WTC11 (cell line): ENCODE data around the gene METRNL. TPM values are rescaled to one million over a fixed set of nuclear protein-coding genes. Genes with fewer than 3 reads are reported as not detected.

ENCODE experiments used
- ATAC-seq: fragments of 200-7000 bp; cut with Tn5 transposase; 2 replicates; pipeline ENCODE4 v1.10.0; 2021; ENCODE audit warnings: mild to moderate bottlenecking, moderate library complexity
- CTCF ChIA-PET: fragments of 300-600 bp; sonication (Branson Sonifier 250); formaldehyde crosslinking; loops from one replicate; lab custom pipeline; 2021; ENCODE audit warnings: antibody characterized with exemption; lab: Charles Lee
- POLR2A ChIA-PET: fragments of 350-600 bp; sonication (Branson Sonifier 250); formaldehyde crosslinking; loops from one replicate; lab custom pipeline; 2021; ENCODE audit warnings: antibody characterized with exemption; lab: Charles Lee
- DNase-seq: peaks from one replicate; pipeline ENCODE4 v3.0.0; 2021; ENCODE audit warnings: low spot score
- H3K27ac Mint-ChIP-seq: 2 replicates; pipeline ENCODE4 v1.8.0; 2021; ENCODE audit warnings: mixed read lengths
- H3K27me3 Mint-ChIP-seq: 2 replicates; pipeline ENCODE4 v1.8.0; 2021; ENCODE audit warnings: low read depth, mild to moderate bottlenecking, moderate library complexity, mixed read lengths
- H3K36me3 Mint-ChIP-seq: 2 replicates; pipeline ENCODE4 v1.8.0; 2021; ENCODE audit warnings: mixed read lengths
- H3K4me1 Mint-ChIP-seq: 2 replicates; pipeline ENCODE4 v1.8.0; 2022; ENCODE audit warnings: mixed read lengths
- H3K4me3 Mint-ChIP-seq: 2 replicates; pipeline ENCODE4 v1.8.0; 2021; ENCODE audit warnings: mild to moderate bottlenecking, moderate library complexity, mixed read lengths
- H3K9me3 Mint-ChIP-seq: 2 replicates; pipeline ENCODE4 v1.8.0; 2021; ENCODE audit warnings: mixed read lengths
- AFF4 ChIP-seq: sonication (generic); formaldehyde crosslinking; IDR thresholded peaks from 2 replicates; pipeline ENCODE4 v1.8.1; 2023; ENCODE audit warnings: mild to moderate bottlenecking, missing genetic modification reagents, borderline replicate concordance
- AR ChIP-seq: fragments of 250-450 bp; sonication (Bioruptor Pico); IDR thresholded peaks from 2 replicates; pipeline ENCODE4 v1.9.0; 2021; ENCODE audit warnings: mild to moderate bottlenecking
- CDX4 ChIP-seq: fragments of 250-450 bp; sonication (Bioruptor Pico); IDR thresholded peaks from 2 replicates; pipeline ENCODE4 v1.9.0; 2021; ENCODE audit warnings: moderate library complexity, mild to moderate bottlenecking, inconsistent platforms, borderline replicate concordance
- E2F5 ChIP-seq: sonication (generic); formaldehyde crosslinking; IDR thresholded peaks from 2 replicates; pipeline ENCODE4 v1.8.1; 2022; ENCODE audit warnings: mild to moderate bottlenecking, moderate library complexity, missing genetic modification reagents
- EMX1 ChIP-seq: fragments of 250-450 bp; sonication (Bioruptor Pico); IDR thresholded peaks from 2 replicates; pipeline ENCODE4 v1.8.0; 2021; ENCODE audit warnings: mild to moderate bottlenecking
- ETV6 ChIP-seq: sonication (generic); formaldehyde crosslinking; IDR thresholded peaks from 2 replicates; pipeline ENCODE4 v1.8.1; 2022; ENCODE audit warnings: mild to moderate bottlenecking, missing genetic modification reagents
- JAZF1 ChIP-seq: fragments of 250-450 bp; sonication (Bioruptor Pico); IDR thresholded peaks from 2 replicates; pipeline ENCODE4 v1.9.0; 2021; ENCODE audit warnings: moderate library complexity, mild to moderate bottlenecking, inconsistent platforms
- JUN ChIP-seq: sonication (generic); formaldehyde crosslinking; IDR thresholded peaks from 2 replicates; pipeline ENCODE4 v1.8.0; 2023; ENCODE audit warnings: mild to moderate bottlenecking, missing genetic modification reagents
- KAT7 ChIP-seq: sonication (generic); formaldehyde crosslinking; IDR thresholded peaks from 2 replicates; pipeline ENCODE4 v1.8.1; 2023; ENCODE audit warnings: missing genetic modification reagents, mild to moderate bottlenecking, borderline replicate concordance
- MLX ChIP-seq: sonication (generic); formaldehyde crosslinking; IDR thresholded peaks from 2 replicates; pipeline ENCODE4 v1.8.1; 2023; ENCODE audit warnings: mild to moderate bottlenecking, missing genetic modification reagents, moderate library complexity
- MYBL2 ChIP-seq: sonication (generic); formaldehyde crosslinking; IDR thresholded peaks from 2 replicates; pipeline ENCODE4 v1.8.1; 2023; ENCODE audit warnings: mild to moderate bottlenecking, moderate library complexity, missing genetic modification reagents
- PRDM15 ChIP-seq: sonication (generic); formaldehyde crosslinking; IDR thresholded peaks from 2 replicates; pipeline ENCODE4 v1.8.0; 2022; ENCODE audit warnings: missing genetic modification reagents
- RELA ChIP-seq: sonication (generic); formaldehyde crosslinking; IDR thresholded peaks from 2 replicates; pipeline ENCODE4 v1.8.1; 2022; ENCODE audit warnings: missing genetic modification reagents, mild to moderate bottlenecking, borderline replicate concordance
- SMAD4 ChIP-seq: sonication (generic); formaldehyde crosslinking; IDR thresholded peaks from 2 replicates; pipeline ENCODE4 v1.8.0; 2022; ENCODE audit warnings: mild to moderate bottlenecking, missing genetic modification reagents
- ZNF281 ChIP-seq: sonication (generic); formaldehyde crosslinking; IDR thresholded peaks from 2 replicates; pipeline ENCODE4 v1.8.0; 2023; ENCODE audit warnings: mild to moderate bottlenecking, missing genetic modification reagents
- ZNF317 ChIP-seq: sonication (generic); formaldehyde crosslinking; IDR thresholded peaks from 2 replicates; pipeline ENCODE4 v1.8.1; 2023; ENCODE audit warnings: low read depth, mild to moderate bottlenecking, moderate library complexity, missing genetic modification reagents, borderline replicate concordance
- total RNA-seq: library from RNA; stranded (reverse); gene quantifications from 3 replicates; pipeline ENCODE4 v1.2.3, GENCODE V29; 2021

Gene METRNL
- total RNA-seq, 1 experiment from 2014 or later = 27.7 TPM

- TF ChIP-seq ZNF281 (CRISPR knock-in tag) (no peak), JUN (CRISPR knock-in tag) (no peak), EMX1 (CRISPR knock-in tag) (no peak), KAT7 (CRISPR knock-in tag) (no peak), ETV6 (CRISPR knock-in tag) (no peak)
Observed at GRCh38 chr17:83131401-83132011, 52.1 kb downstream of the METRNL start (continued).

- no peaks in the 10 kb centered on the region for H3K4me1 Mint-ChIP-seq
- TF ChIP-seq PRDM15 (CRISPR knock-in tag) (no peak), ZNF317 (no peak), RELA (CRISPR knock-in tag) (no peak), CDX4 (CRISPR knock-in tag) (no peak), MLX (no peak), JAZF1 (no peak), MYBL2 (CRISPR knock-in tag) (no peak), SMAD4 (CRISPR knock-in tag) (no peak), AFF4 (no peak), E2F5 (CRISPR knock-in tag) (no peak), AR (CRISPR knock-in tag) (no peak)
- H3K27ac Mint-ChIP-seq = no peak overlapping the region
- no peaks in the 10 kb centered on the region for H3K27me3 Mint-ChIP-seq
- ATAC-seq (no peak), DNase-seq (no peak)
- no peak overlapping the region for H3K4me3 Mint-ChIP-seq
- H3K9me3 Mint-ChIP-seq = no peaks in the 10 kb centered on the region
- H3K36me3 Mint-ChIP-seq = no peaks in the 10 kb centered on the region
- ChIA-PET POLR2A (no interaction called here), CTCF (interaction anchor here (1.1 kb wide), 1 partner anchor 261 kb away, joined by 3 read pairs; no protein-coding TSS in a partner anchor)
Observed at GRCh38 chr17:83132251-83133081, 53.1 kb downstream of the METRNL start.
